Right atrium auricular region (tissue), 2 donors: Measurements from ENCODE around the gene LRP6. TPM values are rescaled to one million over a fixed set of nuclear protein-coding genes. Genes with fewer than 3 reads are reported as not detected.

Source experiments
- DNase-seq: peaks from one replicate; pipeline ENCODE4 v3.0.0-alpha.2; 2019; ENCODE audit warnings: low spot score
- H3K27ac ChIP-seq, 2 donors: fragments of 200-600 bp; sonication (generic); 1 replicate in 1 of 2; 2 replicates in 1 of 2; pipeline ENCODE4 v1.5.1; 2016 to 2019
- H3K27me3 ChIP-seq, 2 donors: fragments of 200-600 bp; sonication (generic); one replicate each; pipeline versions ENCODE4 v1.5.1 to v1.6.0; 2017 to 2019
- H3K36me3 ChIP-seq: fragments of 200-600 bp; sonication (generic); one replicate; pipeline ENCODE4 v1.5.1; 2016
- H3K4me1 ChIP-seq, 2 donors: fragments of 200-600 bp; sonication (generic); one replicate each; pipeline versions ENCODE4 v1.5.1 to v1.6.0; 2017 to 2019
- H3K4me3 ChIP-seq, 2 donors: fragments of 200-600 bp; sonication (generic); 1 replicate in 1 of 2; 2 replicates in 1 of 2; pipeline ENCODE4 v1.5.1; 2017 to 2019; ENCODE audit warnings: mild to moderate bottlenecking in 1 of 2, moderate library complexity in 1 of 2
- H3K9me3 ChIP-seq, 2 donors: fragments of 200-600 bp; sonication (generic); one replicate each; pipeline ENCODE4 v1.5.1; 2019
- CTCF ChIP-seq, 2 donors: fragments of 200-600 bp; sonication (generic); IDR thresholded peaks; one replicate each; pipeline ENCODE4 v1.5.1; 2019; ENCODE audit warnings: antibody characterized with exemption in 2 of 2
- total RNA-seq, 2 donors: library from RNA; depleted of rRNA; stranded (reverse); fragments of >200 nt; gene quantifications; one replicate each; pipeline ENCODE4 v1.1.0, GENCODE V29; 2016

LRP6 gene
- total RNA-seq, 2 donors from 2014 or later, result 16.5 to 21.3 TPM

GRCh38 chr12:12095021-12095420 is 171.8 kb downstream of the LRP6 start:
- Histone ChIP-seq H3K4me3 (no peak overlapping the region), H3K27me3 (no peaks in the 10 kb centered on the region), H3K4me1 (peaks cover 0 to 5% of the 10 kb centered on the region in 2 donors), H3K9me3 (no peaks in the 10 kb centered on the region), H3K36me3 (no peaks in the 10 kb centered on the region), H3K27ac (no peak overlapping the region)
- no peak for TF ChIP-seq CTCF (IDR thresholded peaks at IDR 0.05)
- no peak for DNase-seq

- Histone ChIP-seq H3K9me3 (no peaks in the 10 kb centered on the region), H3K4me1 (peaks cover 0 to 5% of the 10 kb centered on the region in 2 donors), H3K27ac (no peak overlapping the region), H3K4me3 (no peak overlapping the region), H3K27me3 (no peaks in the 10 kb centered on the region), H3K36me3 (no peaks in the 10 kb centered on the region)
- DNase-seq, result no peak
- TF ChIP-seq CTCF (IDR thresholded peaks at IDR 0.05), result no peak
These were observed 172.4 kb downstream of the LRP6 start for GRCh38 chr12:12094481-12094880.

GRCh38 chr12:12091977-12092663 is 174.7 kb downstream of the LRP6 start:
- H3K27ac ChIP-seq, result no peak overlapping the region
- no peaks in the 10 kb centered on the region for H3K36me3 ChIP-seq
- DNase-seq, result no peak
- H3K9me3 ChIP-seq, result no peaks in the 10 kb centered on the region
- H3K4me3 ChIP-seq, result no peak overlapping the region
- no peaks in the 10 kb centered on the region for H3K27me3 ChIP-seq
- TF ChIP-seq CTCF (IDR thresholded peaks at IDR 0.05), result no peak
- H3K4me1 ChIP-seq, result no peaks in the 10 kb centered on the region

DNA sequence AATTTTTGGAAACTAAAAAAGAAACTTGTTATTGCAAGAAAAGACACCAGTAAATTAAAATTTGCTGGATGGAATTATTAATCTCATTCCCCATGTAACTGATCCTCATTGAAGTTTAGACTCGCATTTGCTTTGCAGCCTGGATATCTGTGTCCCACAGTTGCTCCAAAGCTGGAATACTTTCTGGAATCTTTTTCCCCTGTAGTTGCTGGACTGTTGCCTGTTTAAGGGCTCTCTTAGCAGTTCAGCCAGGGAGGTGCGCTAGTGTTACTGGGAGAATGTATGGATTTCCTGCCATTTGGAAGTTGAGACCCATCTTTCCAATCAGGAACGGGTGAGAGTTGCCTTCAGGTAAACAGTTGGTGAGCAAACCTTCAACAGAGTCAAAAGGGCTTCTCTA is 175.8 kb downstream of the LRP6 start:
- Histone ChIP-seq H3K9me3 (no peaks in the 10 kb centered on the region), H3K4me1 (no peaks in the 10 kb centered on the region), H3K27me3 (no peaks in the 10 kb centered on the region), H3K36me3 (no peaks in the 10 kb centered on the region), H3K4me3 (no peak overlapping the region), H3K27ac (no peak overlapping the region)
- TF ChIP-seq CTCF (IDR thresholded peaks at IDR 0.05), result no peak
- DNase-seq, result no peak

DNA sequence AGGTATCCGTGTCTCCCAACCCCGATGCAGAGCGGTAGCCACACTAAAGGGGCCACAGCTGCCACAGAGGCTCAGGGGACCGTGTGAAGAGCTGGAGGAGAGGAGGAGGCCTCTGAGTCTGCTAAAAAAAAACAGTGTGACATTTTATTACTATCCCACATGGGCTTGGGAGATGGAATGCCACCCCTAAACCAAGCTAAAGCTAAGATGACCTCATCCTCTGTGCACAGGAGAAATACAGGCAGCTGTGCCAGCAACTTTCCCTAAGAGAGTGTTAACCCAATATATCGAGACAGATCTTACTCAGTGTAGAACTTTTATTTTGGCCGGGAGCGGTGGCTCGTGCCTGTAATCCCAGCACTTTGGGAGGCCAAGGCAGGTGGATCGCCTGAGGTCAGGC is 178.1 kb downstream of the LRP6 start:
- TF ChIP-seq CTCF (IDR thresholded peaks at IDR 0.05), result no peak

DNA sequence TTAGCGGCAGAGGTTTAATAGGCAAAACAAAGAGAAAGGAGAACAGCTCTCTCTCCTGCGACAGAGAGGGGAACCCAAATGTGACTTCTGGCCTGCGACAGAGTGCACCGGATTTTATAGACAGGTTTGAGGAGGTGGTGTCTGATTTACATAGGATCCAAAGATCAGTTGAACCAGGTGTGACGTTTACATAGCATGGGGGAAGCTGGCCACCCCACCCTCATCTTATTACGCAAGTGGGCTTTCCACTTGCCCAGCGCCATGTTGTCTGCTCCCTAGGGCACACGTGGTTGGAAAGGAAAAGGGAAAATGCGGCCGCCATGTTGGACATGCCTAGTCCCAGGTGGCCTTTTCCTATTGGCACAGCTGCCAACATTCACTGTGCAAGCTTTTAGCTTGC is 178.7 kb downstream of the LRP6 start:
- Histone ChIP-seq H3K27me3 (no peaks in the 10 kb centered on the region), H3K9me3 (no peaks in the 10 kb centered on the region), H3K36me3 (no peaks in the 10 kb centered on the region), H3K27ac (no peak overlapping the region), H3K4me3 (no peak overlapping the region), H3K4me1 (no peaks in the 10 kb centered on the region)
- DNase-seq, result no peak
- TF ChIP-seq CTCF (IDR thresholded peaks at IDR 0.05), result no peak

More for the DNA sequence above, 178.1 kb downstream of the LRP6 start:
- H3K9me3 ChIP-seq, result no peaks in the 10 kb centered on the region
- H3K4me1 ChIP-seq, result no peaks in the 10 kb centered on the region
- no peak overlapping the region for H3K27ac ChIP-seq
- DNase-seq, result no peak
- H3K4me3 ChIP-seq, result no peak overlapping the region
- no peaks in the 10 kb centered on the region for H3K27me3 ChIP-seq
- H3K36me3 ChIP-seq, result no peaks in the 10 kb centered on the region
